NT2/D1 (cell line): ENCODE data around the gene CRELD2.
A peak's percentile ranks its signal among the peaks of the same experiment; 100 is the strongest.

ENCODE experiments used
- DNase-seq: peaks from one replicate; pipeline ENCODE4 v3.0.0-alpha.2; 2011; ENCODE audit warnings: low read depth, low spot score
- H3K27me3 ChIP-seq: 2 replicates; pipeline ENCODE4 v1.6.0; 2011; ENCODE audit warnings: mild to moderate bottlenecking; ENCODE audit not compliant: insufficient read length, insufficient read depth
- H3K36me3 ChIP-seq: 2 replicates; pipeline ENCODE4 v1.6.1; 2011; ENCODE audit warnings: mild to moderate bottlenecking, low read length, mixed read lengths; ENCODE audit not compliant: insufficient read depth, insufficient read length
- H3K4me1 ChIP-seq: 2 replicates; pipeline ENCODE4 v1.5.1; 2011; ENCODE audit not compliant: insufficient read depth, insufficient read length
- H3K4me3 ChIP-seq: 2 replicates; pipeline ENCODE4 v1.5.1; 2011; ENCODE audit warnings: low read depth; ENCODE audit not compliant: insufficient read length
- H3K9ac ChIP-seq: 2 replicates; pipeline ENCODE4 v1.6.0; 2011; ENCODE audit warnings: low read depth; ENCODE audit not compliant: insufficient read length
- H3K9me3 ChIP-seq: 2 replicates; pipeline ENCODE4 v1.5.1; 2011; ENCODE audit warnings: mild to moderate bottlenecking, low read length; ENCODE audit not compliant: insufficient read depth
- SUZ12 ChIP-seq: IDR thresholded peaks from 2 replicates; pipeline ENCODE4 v1.6.1; 2011; ENCODE audit not compliant: insufficient read length, insufficient read depth; ENCODE audit errors: extremely low read depth
- YY1 ChIP-seq: IDR thresholded peaks from 2 replicates; pipeline ENCODE4 v1.6.1; 2011; ENCODE audit not compliant: insufficient read length, insufficient read depth
- ZNF274 ChIP-seq: IDR thresholded peaks from 2 replicates; pipeline ENCODE4 v1.6.1; 2011; ENCODE audit warnings: mild to moderate bottlenecking, low read depth, low read length

Gene CRELD2

DNA sequence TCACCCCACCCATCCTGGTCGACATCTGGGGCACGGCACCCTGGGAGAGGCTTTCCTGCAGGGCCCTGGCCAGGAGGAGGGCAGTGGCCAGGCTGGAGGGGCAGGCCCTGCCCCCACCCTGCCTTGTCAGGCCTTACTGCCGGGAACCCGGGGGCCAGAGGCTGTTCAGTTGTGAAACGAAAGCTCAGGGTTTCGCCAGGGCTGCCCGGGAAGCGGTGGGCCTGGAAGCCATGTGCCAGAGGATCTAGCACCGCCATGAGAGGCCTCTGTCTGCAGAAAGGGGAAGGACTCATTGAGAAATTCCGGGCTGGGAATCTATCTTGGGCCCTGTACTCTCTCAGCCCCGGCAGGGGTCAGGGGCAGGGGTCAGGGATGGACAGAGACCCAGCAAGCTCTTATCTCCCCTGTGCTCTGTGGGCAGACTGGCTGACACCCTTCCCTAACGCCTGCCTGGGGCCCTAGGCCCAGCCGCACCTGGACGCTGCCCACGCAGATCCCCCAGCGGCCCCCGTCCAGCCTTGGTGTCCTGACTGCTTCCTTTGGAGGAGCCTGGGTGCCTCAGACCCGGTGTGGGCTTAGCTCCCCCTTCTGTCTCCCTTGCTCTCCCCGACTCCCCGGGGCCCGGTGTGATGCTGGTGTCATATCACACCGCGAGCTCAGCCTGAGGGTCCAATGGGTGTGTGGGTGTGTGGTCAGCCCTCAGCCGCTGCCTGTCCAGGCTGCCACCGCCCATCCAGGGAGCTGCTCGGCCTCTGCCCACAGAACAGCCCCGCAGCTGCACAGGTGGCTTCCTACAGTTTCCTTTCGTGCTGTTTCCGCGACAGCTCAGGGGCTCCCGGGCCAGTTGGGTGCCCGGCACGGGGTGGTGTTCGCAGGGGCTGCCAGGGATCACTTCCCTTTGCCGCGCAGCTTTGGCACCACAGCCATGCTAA lies 48.6 kb downstream of the CRELD2 start:
- Histone ChIP-seq H3K9me3 (no peaks in the 10 kb centered on the region), H3K36me3 (peaks cover 27% of the 10 kb centered on the region), H3K9ac (no peak overlapping the region), H3K27me3 (peaks cover 11% of the 10 kb centered on the region), H3K4me1 (peaks cover 25% of the 10 kb centered on the region), H3K4me3 (no peak overlapping the region)
- no peak for DNase-seq
- TF ChIP-seq ZNF274 (no peak), YY1 (no peak), SUZ12 (no peak)

DNA sequence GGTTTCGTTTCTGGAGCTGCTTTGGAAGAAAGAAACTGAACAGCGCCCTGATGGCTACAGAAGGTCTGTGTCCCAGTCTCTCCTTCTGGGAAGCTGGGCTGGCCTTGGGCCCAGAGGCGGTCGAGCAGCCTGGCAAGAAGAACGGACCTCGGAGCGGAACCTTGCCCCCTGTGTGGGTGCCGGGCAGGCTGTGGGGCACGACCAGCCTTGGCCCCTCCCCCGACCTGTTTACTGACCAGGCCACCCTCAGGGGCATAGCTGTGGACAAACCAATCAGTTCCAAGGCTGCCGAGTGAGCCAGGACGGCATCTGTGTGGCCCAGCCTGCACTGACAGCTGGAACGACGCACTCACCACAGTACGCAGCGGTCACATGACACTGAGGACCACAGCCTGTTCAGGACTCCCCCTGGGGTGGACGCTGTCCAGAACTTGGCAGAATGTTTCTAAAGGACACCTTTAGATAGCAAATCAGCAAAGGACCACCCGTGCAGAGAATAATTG lies 49.3 kb downstream of the CRELD2 start:
- Histone ChIP-seq H3K9ac (no peak overlapping the region), H3K4me3 (no peak overlapping the region), H3K9me3 (no peaks in the 10 kb centered on the region), H3K4me1 (peaks cover 23% of the 10 kb centered on the region), H3K27me3 (peaks cover 18% of the 10 kb centered on the region), H3K36me3 (peaks cover 24% of the 10 kb centered on the region)
- TF ChIP-seq ZNF274 (no peak), SUZ12 (no peak), YY1 (no peak)
- DNase-seq: no peak

- no peak overlapping the region for H3K4me3 ChIP-seq
- H3K27me3 ChIP-seq: peaks cover 24% of the 10 kb centered on the region
- DNase-seq: no peak
- no peak overlapping the region for H3K9ac ChIP-seq
- no peaks in the 10 kb centered on the region for H3K9me3 ChIP-seq
- peaks cover 18% of the 10 kb centered on the region for H3K36me3 ChIP-seq
- H3K4me1 ChIP-seq: peaks cover 19% of the 10 kb centered on the region
- TF ChIP-seq SUZ12 (no peak), ZNF274 (no peak), YY1 (no peak)
These were observed 49.9 kb downstream of the CRELD2 start for GRCh38 chr22:49968313-49968830.

DNA sequence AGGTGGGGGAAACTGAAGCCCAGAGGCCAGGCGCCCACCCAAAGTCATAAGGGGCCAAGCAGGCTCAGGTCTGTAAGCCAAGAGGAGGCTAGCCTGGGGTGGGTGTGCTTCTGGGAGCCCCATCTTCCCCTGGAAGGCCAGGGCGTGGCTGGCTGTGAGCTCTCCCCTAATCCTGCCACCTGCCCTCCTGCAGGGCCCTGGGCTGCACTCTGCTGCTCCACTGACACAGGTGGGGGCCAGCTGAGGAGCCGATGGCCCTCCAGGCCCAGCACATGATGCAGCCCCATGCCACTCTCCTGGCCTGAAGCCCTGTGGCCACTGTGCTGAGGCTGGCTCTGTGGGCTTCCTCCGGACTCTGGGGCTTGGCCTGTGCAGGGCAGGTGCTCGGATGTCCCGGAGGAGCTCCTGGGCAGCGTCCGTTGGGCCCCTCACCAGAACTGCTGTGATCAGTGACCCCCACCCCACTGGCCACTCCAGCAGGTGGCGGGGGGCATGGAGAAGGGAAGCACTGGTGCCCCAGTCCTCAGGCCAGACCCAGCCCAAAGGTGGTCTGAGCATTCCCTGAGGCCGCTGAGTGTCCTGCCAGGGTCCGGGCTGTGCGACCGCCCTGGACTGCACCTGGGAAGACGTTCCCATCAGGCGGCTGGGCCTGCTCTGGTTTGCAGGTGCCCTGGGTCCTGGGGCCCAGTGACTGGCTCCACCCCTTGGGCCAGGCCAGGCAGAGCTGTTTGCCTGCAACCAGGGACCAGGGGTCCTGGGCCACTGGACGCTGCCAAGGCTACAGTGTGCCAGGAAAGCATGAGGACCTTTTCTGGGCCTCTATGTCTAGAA lies 50.6 kb downstream of the CRELD2 start:
- Histone ChIP-seq H3K4me3 (no peak overlapping the region), H3K27me3 (peaks cover 24% of the 10 kb centered on the region), H3K9ac (no peak overlapping the region), H3K36me3 (peaks cover 12% of the 10 kb centered on the region), H3K9me3 (no peaks in the 10 kb centered on the region), H3K4me1 (peaks cover 18% of the 10 kb centered on the region)
- DNase-seq: no peak
- TF ChIP-seq SUZ12 (no peak), YY1 (no peak), ZNF274 (no peak)

GRCh38 chr22:49969751-49970527 lies 51.5 kb downstream of the CRELD2 start:
- peak overlapping the region; percentile 4 for H3K9ac ChIP-seq
- no peak overlapping the region for H3K4me3 ChIP-seq
- TF ChIP-seq YY1 (no peak), ZNF274 (no peak), SUZ12 (no peak)
- no peaks in the 10 kb centered on the region for H3K9me3 ChIP-seq
- peaks cover 3% of the 10 kb centered on the region for H3K36me3 ChIP-seq
- no peak for DNase-seq
- peaks cover 17% of the 10 kb centered on the region for H3K4me1 ChIP-seq
- H3K27me3 ChIP-seq: peaks cover 24% of the 10 kb centered on the region

GRCh38 chr22:49970528-49971231 lies 52.2 kb downstream of the CRELD2 start:
- Histone ChIP-seq H3K9ac (peak overlapping the region; percentile 77), H3K4me1 (peaks cover 20% of the 10 kb centered on the region), H3K27me3 (peaks cover 24% of the 10 kb centered on the region), H3K9me3 (no peaks in the 10 kb centered on the region), H3K36me3 (no peaks in the 10 kb centered on the region), H3K4me3 (peak overlapping the region; percentile 43)
- peak; percentile 76 for DNase-seq
- TF ChIP-seq SUZ12 (no peak), YY1 (no peak), ZNF274 (no peak)
